ENCODE data around the gene CIROP. TPM values are rescaled to one million over a fixed set of nuclear protein-coding genes. Genes with fewer than 3 reads are reported as not detected.

The CIROP gene
- total RNA-seq, 1 experiment from 2014 or later = not detected

DNA sequence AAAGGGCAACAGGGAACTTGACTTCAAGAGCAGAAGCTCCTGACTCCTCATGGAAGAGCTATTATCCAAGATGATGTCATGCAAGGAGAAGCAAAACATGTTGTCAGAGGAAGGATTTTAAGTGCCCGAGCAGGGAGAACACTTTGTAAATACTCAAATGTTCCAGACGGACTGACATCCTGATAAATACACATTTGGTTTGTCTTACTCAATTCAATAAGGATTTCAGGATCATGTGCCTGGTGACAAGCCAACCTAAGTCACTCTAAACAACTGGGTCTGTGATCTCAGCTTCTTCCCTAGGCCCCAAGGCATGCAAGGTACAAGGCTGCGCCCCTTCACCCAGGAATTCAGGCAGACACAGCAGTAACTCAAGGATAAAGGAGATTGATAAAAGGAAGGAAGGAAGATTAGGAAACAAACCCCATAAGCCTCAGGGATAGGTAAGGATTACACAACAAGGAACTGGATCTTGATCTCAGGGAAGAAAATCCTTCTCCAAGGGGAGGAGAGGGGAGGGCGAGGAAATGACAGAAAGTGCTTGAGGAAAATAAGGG is 41.1 kb upstream of the CIROP start:
- intact Hi-C loops (cut with micrococcal nuclease; ENCODE audit: unreplicated experiment) = no loop called here
- Histone ChIP-seq H3K4me3 (no peak overlapping the region), H4K20me1 (ENCODE audit: insufficient read depth) (no peaks in the 10 kb centered on the region), H3K27me3 (ENCODE audit: insufficient read depth, low read depth) (no peaks in the 10 kb centered on the region), H3K4me2 (peak overlapping the region; percentile 34), H3K27ac (peak overlapping the region; percentile 45), H3K9me2 (ENCODE audit: insufficient read depth) (no peaks in the 10 kb centered on the region), H3K9me3 (ENCODE audit: insufficient read depth, low read depth) (no peaks in the 10 kb centered on the region), H2AFZ (0 out of 2 replicates have a peak overlapping the region, but pooled peaks have one; percentile 52), H3K79me2 (ENCODE audit: low read depth) (no peaks in the 10 kb centered on the region), H3F3A (ENCODE audit: insufficient read depth, low read depth) (peaks cover 5% of the 10 kb centered on the region; the same call in 1 of the 2 replicates), H3K36me3 (ENCODE audit: low read depth) (no peaks in the 10 kb centered on the region), H3K4me1 (replicated peaks; ENCODE audit: insufficient read depth) (peaks cover 37% of the 10 kb centered on the region)
- ChIA-PET CTCF (interaction anchor here (0.6 kb wide), 1 partner anchor 77 kb away, joined by 3 read pairs; no protein-coding TSS in a partner anchor), POLR2A (ENCODE audit: unreplicated experiment) (no interaction called here)
- TF ChIP-seq, protein P1, sequence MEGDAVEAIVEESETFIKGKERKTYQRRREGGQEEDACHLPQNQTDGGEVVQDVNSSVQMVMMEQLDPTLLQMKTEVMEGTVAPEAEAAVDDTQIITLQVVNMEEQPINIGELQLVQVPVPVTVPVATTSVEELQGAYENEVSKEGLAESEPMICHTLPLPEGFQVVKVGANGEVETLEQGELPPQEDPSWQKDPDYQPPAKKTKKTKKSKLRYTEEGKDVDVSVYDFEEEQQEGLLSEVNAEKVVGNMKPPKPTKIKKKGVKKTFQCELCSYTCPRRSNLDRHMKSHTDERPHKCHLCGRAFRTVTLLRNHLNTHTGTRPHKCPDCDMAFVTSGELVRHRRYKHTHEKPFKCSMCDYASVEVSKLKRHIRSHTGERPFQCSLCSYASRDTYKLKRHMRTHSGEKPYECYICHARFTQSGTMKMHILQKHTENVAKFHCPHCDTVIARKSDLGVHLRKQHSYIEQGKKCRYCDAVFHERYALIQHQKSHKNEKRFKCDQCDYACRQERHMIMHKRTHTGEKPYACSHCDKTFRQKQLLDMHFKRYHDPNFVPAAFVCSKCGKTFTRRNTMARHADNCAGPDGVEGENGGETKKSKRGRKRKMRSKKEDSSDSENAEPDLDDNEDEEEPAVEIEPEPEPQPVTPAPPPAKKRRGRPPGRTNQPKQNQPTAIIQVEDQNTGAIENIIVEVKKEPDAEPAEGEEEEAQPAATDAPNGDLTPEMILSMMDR (conservative IDR thresholded peaks at IDR 0.05) = no peak
- no peak for TF ChIP-seq EZH2 (IDR thresholded peaks at IDR 0.05; ENCODE audit: low read depth)
- peak in 1 of 2 experiments; percentile 58 for DNase-seq
- no TSS peak for BruUV-seq (replicated peaks)

DNA sequence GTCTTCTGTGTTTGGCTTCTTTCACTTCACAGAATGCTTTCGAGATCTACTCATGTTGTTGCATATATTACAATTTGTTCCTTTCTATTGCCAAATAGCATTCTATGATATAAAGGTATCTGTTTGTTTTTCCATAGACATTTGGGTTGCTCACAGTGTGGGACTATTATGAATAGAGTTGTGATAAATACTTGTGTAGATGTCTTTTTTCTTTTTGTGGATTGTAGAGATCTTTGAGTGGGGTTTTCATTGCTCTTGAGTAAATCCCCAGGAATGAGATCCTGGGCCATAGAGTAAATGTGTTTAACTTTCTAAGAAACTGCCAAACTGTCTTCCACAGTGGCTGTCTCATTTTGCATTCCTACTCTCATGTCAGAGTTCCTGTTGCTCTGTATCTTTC is 39.1 kb upstream of the CIROP start:
- Histone ChIP-seq H3K9me2 (ENCODE audit: insufficient read depth) (no peaks in the 10 kb centered on the region), H3K4me2 (no peak overlapping the region), H3K79me2 (ENCODE audit: low read depth) (no peaks in the 10 kb centered on the region), H3F3A (ENCODE audit: insufficient read depth, low read depth) (peaks cover 5% of the 10 kb centered on the region; the same call in 1 of the 2 replicates), H3K27me3 (ENCODE audit: insufficient read depth, low read depth) (no peaks in the 10 kb centered on the region), H3K36me3 (ENCODE audit: low read depth) (no peaks in the 10 kb centered on the region), H3K9me3 (ENCODE audit: insufficient read depth, low read depth) (no peaks in the 10 kb centered on the region), H3K4me1 (replicated peaks; ENCODE audit: insufficient read depth) (peaks cover 30% of the 10 kb centered on the region), H3K27ac (no peak overlapping the region), H4K20me1 (ENCODE audit: insufficient read depth) (no peaks in the 10 kb centered on the region), H2AFZ (no peak overlapping the region), H3K4me3 (no peak overlapping the region)
- no peak for TF ChIP-seq EZH2 (IDR thresholded peaks at IDR 0.05; ENCODE audit: low read depth)
- TF ChIP-seq, protein P1 (conservative IDR thresholded peaks at IDR 0.05) = no peak
- ChIA-PET CTCF (no interaction called here), POLR2A (ENCODE audit: unreplicated experiment) (no interaction called here)
- BruUV-seq (replicated peaks) = no TSS peak
- no peak for DNase-seq
- intact Hi-C loops (cut with micrococcal nuclease; ENCODE audit: unreplicated experiment) = no loop called here

DNA sequence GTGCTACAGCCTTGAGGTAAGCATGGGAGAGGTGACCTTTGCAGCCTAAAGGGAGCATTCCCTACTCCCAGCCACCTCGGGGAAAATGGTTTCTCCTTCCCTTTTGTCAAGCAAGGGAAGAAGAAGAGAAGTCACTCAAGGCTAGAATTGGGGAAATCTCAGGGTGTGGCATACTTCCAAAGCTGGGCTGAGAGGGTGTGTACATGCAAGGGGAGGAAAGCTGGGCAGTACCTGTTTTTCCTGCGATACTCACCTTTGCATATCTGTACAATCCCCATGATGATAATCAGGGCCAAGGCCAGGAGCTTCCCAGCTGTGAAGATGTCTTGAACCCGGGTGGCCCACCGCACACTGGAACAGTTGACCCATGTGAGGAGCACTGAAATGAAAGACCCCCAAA is 38.0 kb upstream of the CIROP start:
- H3K27ac ChIP-seq = no peak overlapping the region
- CTCF ChIA-PET = no interaction called here

More for the DNA sequence above, 38.0 kb upstream of the CIROP start:
- H3K4me3 ChIP-seq = no peak overlapping the region
- H3K9me3 ChIP-seq (ENCODE audit: insufficient read depth, low read depth) = no peaks in the 10 kb centered on the region
- no peak for DNase-seq
- no peak overlapping the region for H2AFZ ChIP-seq
- H3K79me2 ChIP-seq (ENCODE audit: low read depth) = no peaks in the 10 kb centered on the region
- H3F3A ChIP-seq (ENCODE audit: insufficient read depth, low read depth) = peaks cover 5% of the 10 kb centered on the region; the same call in 1 of the 2 replicates
- TF ChIP-seq EZH2 (IDR thresholded peaks at IDR 0.05; ENCODE audit: low read depth) = no peak
- TF ChIP-seq, protein P1 (conservative IDR thresholded peaks at IDR 0.05) = no peak
- no peaks in the 10 kb centered on the region for H3K27me3 ChIP-seq (ENCODE audit: insufficient read depth, low read depth)
- no peaks in the 10 kb centered on the region for H3K36me3 ChIP-seq (ENCODE audit: low read depth)
- peaks cover 36% of the 10 kb centered on the region for H3K4me1 ChIP-seq (replicated peaks; ENCODE audit: insufficient read depth)
- intact Hi-C loops (cut with micrococcal nuclease; ENCODE audit: unreplicated experiment) = no loop called here
- no peak overlapping the region for H3K4me2 ChIP-seq
- POLR2A ChIA-PET (ENCODE audit: unreplicated experiment) = no interaction called here
- H3K9me2 ChIP-seq (ENCODE audit: insufficient read depth) = no peaks in the 10 kb centered on the region
- no TSS peak for BruUV-seq (replicated peaks)
- no peaks in the 10 kb centered on the region for H4K20me1 ChIP-seq (ENCODE audit: insufficient read depth)
